H1 (cell line): Measurements from ENCODE around the gene SPAAR.

Experiments
- CBX5 ChIP-seq: fragments of 300-800, 300-1000 bp; sonication (generic); IDR thresholded peaks from 2 replicates; pipeline ENCODE4 v1.7.1; 2016; ENCODE audit warnings: antibody characterized with exemption, low read length, low read depth
- CTCF ChIP-seq, 3 experiments: IDR thresholded peaks; 1 replicate in 2 of 3; 2 replicates in 1 of 3; pipeline versions ENCODE4 v1.5.1 to v1.6.1; 2011; ENCODE audit warnings: low read length in 3 of 3, mild to moderate bottlenecking in 3 of 3, inconsistent platforms in 2 of 3, low read depth in 1 of 3, moderate library complexity in 1 of 3; ENCODE audit not compliant: insufficient read depth in 1 of 3; ENCODE audit errors: control extremely low read depth in 1 of 3
- EP300 ChIP-seq, 2 experiments: IDR thresholded peaks; 1 replicate in 1 of 2; 2 replicates in 1 of 2; pipeline ENCODE4 v1.6.1; 2011 to 2012; ENCODE audit warnings: low read depth in 2 of 2, low read length in 2 of 2, mild to moderate bottlenecking in 2 of 2, borderline replicate concordance in 1 of 2, inconsistent platforms in 1 of 2, moderate library complexity in 1 of 2
- GABPA ChIP-seq: IDR thresholded peaks from 2 replicates; pipeline ENCODE4 v1.6.1; 2011; ENCODE audit warnings: mild to moderate bottlenecking, low read length, moderate library complexity, borderline replicate concordance; ENCODE audit not compliant: insufficient read depth
- JUND ChIP-seq: IDR thresholded peaks from 2 replicates; pipeline ENCODE4 v1.6.1; 2011; ENCODE audit warnings: mild to moderate bottlenecking, improper control_type of control experiment, low read length
- KDM5A ChIP-seq: fragments of 200-600 bp; IDR thresholded peaks from 2 replicates; pipeline ENCODE4 v1.7.1; 2012; ENCODE audit warnings: mild to moderate bottlenecking, low read length, inconsistent platforms, mixed read lengths
- MAFK ChIP-seq: IDR thresholded peaks from 2 replicates; pipeline ENCODE4 v1.6.1; 2012; ENCODE audit warnings: low read depth, mild to moderate bottlenecking, improper control_type of control experiment, low read length
- MAX ChIP-seq: IDR thresholded peaks from 2 replicates; pipeline ENCODE4 v1.6.1; 2012; ENCODE audit warnings: inconsistent platforms
- POLR2A ChIP-seq, 2 experiments: IDR thresholded peaks; 1 replicate in 1 of 2; 2 replicates in 1 of 2; pipeline ENCODE4 v1.6.1; 2011; ENCODE audit warnings: low read depth in 2 of 2, low read length in 2 of 2, mild to moderate bottlenecking in 2 of 2; ENCODE audit errors: control extremely low read depth in 1 of 2
- ZNF274 ChIP-seq: IDR thresholded peaks from 2 replicates; pipeline ENCODE4 v1.7.0; 2012; ENCODE audit warnings: low read length, borderline replicate concordance; ENCODE audit errors: extremely low read depth

GRCh38 chr9:35919212-35920008 is 10.1 kb downstream of the SPAAR start:
- no peak for TF ChIP-seq CTCF (IDR thresholded peaks at IDR 0.05; ENCODE audit: control extremely low read depth in 1 of 3, insufficient read depth in 1 of 3, low read depth in 1 of 3, low read length in 3 of 3)
- TF ChIP-seq POLR2A (IDR thresholded peaks at IDR 0.05; ENCODE audit: control extremely low read depth in 1 of 2, low read depth in 2 of 2, low read length in 2 of 2): no peak
- no peak for TF ChIP-seq JUND
- TF ChIP-seq MAX: no peak
- no peak for TF ChIP-seq GABPA
- no peak for TF ChIP-seq CBX5
- no peak for TF ChIP-seq KDM5A
- TF ChIP-seq EP300 (IDR thresholded peaks at IDR 0.05; ENCODE audit: borderline replicate concordance in 1 of 2, low read depth in 2 of 2, low read length in 2 of 2): no peak
- no peak for TF ChIP-seq ZNF274
- no peak for TF ChIP-seq MAFK
